A549 (cell line): Measurements from ENCODE around the gene TMPRSS9. TPM values are rescaled to one million over a fixed set of nuclear protein-coding genes. Genes with fewer than 3 reads are reported as not detected.

ENCODE experiments used
- ATAC-seq, 2 experiments: fragments of 200-7000 bp in 1 of 2; fragments of >200 bp in 1 of 2; cut with Nextera tagmentation in 1 of 2; cut with Tn5 transposase in 1 of 2; 3 replicates each; pipeline versions ENCODE4 v1.8.0 to v1.9.1; 2018 to 2020; ENCODE audit warnings: mild to moderate bottlenecking in 1 of 2, moderate library complexity in 1 of 2
- CTCF ChIA-PET: fragments of 300-600 bp; sonication (Branson Sonifier 250); formaldehyde crosslinking; extraction: SDS; loops from one replicate; lab custom pipeline; 2021; ENCODE audit warnings: antibody characterized with exemption, inconsistent platforms; lab: Yijun Ruan, JAX
- POLR2A ChIA-PET: fragments of 350-600 bp; formaldehyde crosslinking; extraction: SDS; loops from one replicate; lab custom pipeline; 2021; ENCODE audit warnings: antibody characterized with exemption, inconsistent platforms; lab: Yijun Ruan, JAX
- DNase-seq, 2 experiments: peaks; one replicate each; pipeline versions ENCODE4 v3.0.0 to v3.0.0-alpha.2; 2011 to 2016; ENCODE audit warnings: low read depth in 1 of 2, low spot score in 1 of 2
- FAIRE-seq: peaks from 2 replicates; lab custom pipeline; 2011; peaks lifted over from hg19 to GRCh38; lab: Jason Lieb, UNC
- H3K27ac ChIP-seq, 2 experiments: fragments of >200 bp; sonication (Bioruptor Twin); formaldehyde crosslinking; 3 replicates each; pipeline ENCODE4 v1.5.1; 2016 to 2017
- H3K4me1 ChIP-seq: fragments of >200 bp; sonication (Bioruptor Twin); formaldehyde crosslinking; 3 replicates; pipeline ENCODE4 v1.6.1; 2016
- H3K4me2 ChIP-seq: fragments of >200 bp; sonication (Bioruptor Twin); formaldehyde crosslinking; 3 replicates; pipeline ENCODE4 v1.6.1; 2016
- H3K4me3 ChIP-seq: fragments of >200 bp; sonication (Bioruptor Twin); formaldehyde crosslinking; 3 replicates; pipeline ENCODE4 v1.5.1; 2016
- H3K9me3 ChIP-seq: fragments of >200 bp; sonication (Bioruptor Twin); formaldehyde crosslinking; 3 replicates; pipeline ENCODE4 v1.6.1; 2016
- BCL3 ChIP-seq: fragments of >200 bp; sonication (Bioruptor Twin); formaldehyde crosslinking; IDR thresholded peaks from 3 replicates; pipeline ENCODE4 v1.6.1; 2016
- BHLHE40 ChIP-seq: IDR thresholded peaks from 2 replicates; pipeline ENCODE4 v1.6.1; 2012; ENCODE audit warnings: low read depth, low read length, inconsistent platforms
- CEBPB ChIP-seq, 2 experiments: fragments of >200 bp in 1 of 2; sonication (Bioruptor Twin) in 1 of 2; formaldehyde crosslinking in 1 of 2; IDR thresholded peaks; 2 replicates each; pipeline ENCODE4 v1.6.1; 2012 to 2016
- CHD2 ChIP-seq: fragments of 150-350 bp; IDR thresholded peaks from 2 replicates; pipeline ENCODE4 v1.6.1; 2014; ENCODE audit warnings: low read length; ENCODE audit not compliant: partially characterized antibody
- CHD4 ChIP-seq: fragments of 200-600 bp; sonication (generic); IDR thresholded peaks from 2 replicates; pipeline ENCODE4 v1.6.1; 2016; ENCODE audit warnings: antibody characterized with exemption, mild to moderate bottlenecking, borderline replicate concordance
- E2F6 ChIP-seq: IDR thresholded peaks from 2 replicates; pipeline ENCODE4 v1.6.1; 2012; ENCODE audit warnings: low read depth, borderline replicate concordance
- EHF ChIP-seq: fragments of 250-450 bp; sonication (Bioruptor Pico); IDR thresholded peaks from 2 replicates; pipeline ENCODE4 v1.5.0; 2020; ENCODE audit warnings: mild to moderate bottlenecking
- EHMT2 ChIP-seq: fragments of 200-600 bp; sonication (generic); IDR thresholded peaks from 2 replicates; pipeline ENCODE4 v1.6.1; 2016; ENCODE audit warnings: antibody characterized with exemption, low read depth, mild to moderate bottlenecking, moderate library complexity
- ESRRA ChIP-seq: fragments of 150-350 bp; IDR thresholded peaks from 2 replicates; pipeline ENCODE4 v1.6.1; 2014; ENCODE audit warnings: mild to moderate bottlenecking, low read length, borderline replicate concordance
- GATA3 ChIP-seq: IDR thresholded peaks from 2 replicates; pipeline ENCODE4 v1.6.1; 2012; ENCODE audit warnings: borderline replicate concordance
- HMGXB4 ChIP-seq: fragments of 250-450 bp; sonication (Bioruptor Pico); IDR thresholded peaks from 2 replicates; pipeline ENCODE4 v1.5.0; 2021; ENCODE audit warnings: mild to moderate bottlenecking, moderate library complexity, borderline replicate concordance
- JUN ChIP-seq, 2 experiments: fragments of >200 bp; sonication (Bioruptor Twin); formaldehyde crosslinking; IDR thresholded peaks; 2 replicates in 1 of 2; 3 replicates in 1 of 2; pipeline ENCODE4 v1.6.1; 2016 to 2017
- MAZ ChIP-seq: fragments of 150-350 bp; IDR thresholded peaks from 2 replicates; pipeline ENCODE4 v1.6.1; 2014; ENCODE audit warnings: antibody characterized with exemption, low read depth, low read length, borderline replicate concordance
- NPAS2 ChIP-seq: fragments of 250-450 bp; sonication (Bioruptor Pico); IDR thresholded peaks from 2 replicates; pipeline ENCODE4 v1.8.0; 2022; ENCODE audit warnings: mild to moderate bottlenecking, moderate library complexity, borderline replicate concordance
- NR3C1 ChIP-seq: fragments of >200 bp; sonication (Bioruptor Twin); formaldehyde crosslinking; IDR thresholded peaks from 3 replicates; pipeline ENCODE4 v1.6.1; 2017
- REST ChIP-seq: fragments of 200-600 bp; sonication (generic); IDR thresholded peaks from 2 replicates; pipeline ENCODE4 v1.6.1; 2016; ENCODE audit warnings: antibody characterized with exemption, mild to moderate bottlenecking, moderate library complexity
- SMC3 ChIP-seq: fragments of >200 bp; sonication (Bioruptor Twin); formaldehyde crosslinking; IDR thresholded peaks from 3 replicates; pipeline ENCODE4 v1.6.1; 2018; ENCODE audit warnings: inconsistent platforms
- ZC3H11A ChIP-seq: fragments of 450-650 bp; IDR thresholded peaks from 2 replicates; pipeline ENCODE4 v1.6.1; 2014; ENCODE audit warnings: antibody characterized with exemption, mild to moderate bottlenecking
- ZFP36 ChIP-seq: fragments of 450-650 bp; IDR thresholded peaks from 2 replicates; pipeline ENCODE4 v1.6.1; 2014; ENCODE audit warnings: borderline replicate concordance; ENCODE audit not compliant: partially characterized antibody
- ZNF302 ChIP-seq: fragments of 250-450 bp; sonication (Bioruptor Pico); IDR thresholded peaks from 2 replicates; pipeline ENCODE4 v1.9.0; 2021; ENCODE audit warnings: inconsistent platforms, mild to moderate bottlenecking, moderate library complexity
- ZSCAN20 ChIP-seq: fragments of 250-450 bp; sonication (Bioruptor Pico); IDR thresholded peaks from 2 replicates; pipeline ENCODE4 v1.8.0; 2022; ENCODE audit warnings: mild to moderate bottlenecking, moderate library complexity
- WGBS: methylation state at CpG from one replicate; pipeline ENCODE4 v1.1.6; 2017; ENCODE audit errors: missing lambda C conversion rate; 5-methylcytosine and 5-hydroxymethylcytosine counted together
- polyA plus RNA-seq, 4 experiments: library from polyadenylated mRNA; depleted of rRNA in 3 of 4; stranded (reverse); fragments of >200 nt; fragmentation: RNase III in 1 of 4; extraction: RNeasy Plus Mini Kit Qiagen cat#74134 plus additional on column Dnase treatment in 1 of 4; gene quantifications; 2 replicates in 3 of 4; 3 replicates in 1 of 4; pipeline ENCODE4 v1.2.3, GENCODE V29; 2011 to 2017
- TF ChIP-seq, protein P1 (sequence below): fragments of 250-450 bp; sonication (Bioruptor Pico); IDR thresholded peaks from 2 replicates; pipeline ENCODE4 v1.5.0; 2020; ENCODE audit warnings: low read depth, mild to moderate bottlenecking, moderate library complexity
- TF ChIP-seq, protein P2 (sequence below): fragments of 450-650 bp; IDR thresholded peaks from 2 replicates; pipeline ENCODE4 v1.6.1; 2014; ENCODE audit warnings: antibody characterized with exemption
- TF ChIP-seq, protein P3 (sequence below): fragments of 150-350 bp; IDR thresholded peaks from 2 replicates; pipeline ENCODE4 v1.6.1; 2014; ENCODE audit warnings: low read depth, mild to moderate bottlenecking, low read length

Gene TMPRSS9
- polyA plus RNA-seq, 2 of the 4 experiments (the other 2 are of a cell fraction): 0.01 TPM; not detected in 1

DNA sequence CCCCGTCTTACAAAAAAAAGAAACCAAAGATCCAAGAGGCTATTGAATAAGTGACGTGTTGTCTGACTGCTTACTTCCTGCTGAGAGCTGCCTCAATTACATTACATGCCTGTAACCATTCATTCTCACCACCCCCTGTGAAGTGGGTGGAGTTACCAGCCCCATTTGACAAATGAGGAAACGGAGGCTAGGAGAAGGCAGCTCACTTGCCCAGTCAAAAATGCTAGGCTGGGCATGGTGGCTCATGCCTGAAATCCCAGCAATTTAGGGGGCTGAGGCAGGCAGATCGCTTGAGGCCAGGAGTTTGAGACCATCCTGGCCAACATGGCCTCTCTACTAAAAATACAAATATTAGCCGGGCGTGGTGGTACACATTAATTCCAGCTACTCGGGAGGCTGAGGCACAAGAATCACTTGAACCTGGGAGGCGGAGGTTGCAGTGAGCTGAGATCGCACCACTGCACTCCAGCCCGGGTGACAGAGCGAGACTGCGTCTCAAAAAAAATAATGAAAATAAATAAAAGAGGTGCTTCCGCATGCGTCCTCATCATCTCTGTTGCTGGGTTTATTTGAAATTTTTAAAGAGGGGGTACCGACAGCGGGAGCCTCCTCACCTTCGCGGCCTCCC is 32.2 kb upstream of the TMPRSS9 start:
- POLR2A ChIA-PET: no interaction called here
- DNase-seq (no peak), FAIRE-seq (no peak), ATAC-seq (peak in 1 of 2 experiments; percentile 36; a peak in 3 of 6 replicates)
- CTCF ChIA-PET: interaction anchor here (0.7 kb wide), 1 partner anchor 308 kb away, joined by 3 read pairs; no protein-coding TSS in a partner anchor
- no peak for TF ChIP-seq CHD2
- TF ChIP-seq ZSCAN20 (CRISPR knock-in tag): no peak
- no peak for TF ChIP-seq MAZ
- no peak for TF ChIP-seq EHMT2
- no peak for TF ChIP-seq ZNF302 (CRISPR knock-in tag)
- no peak for TF ChIP-seq REST
- TF ChIP-seq ZC3H11A: no peak
- no peak for TF ChIP-seq ESRRA
- TF ChIP-seq, protein P1, sequence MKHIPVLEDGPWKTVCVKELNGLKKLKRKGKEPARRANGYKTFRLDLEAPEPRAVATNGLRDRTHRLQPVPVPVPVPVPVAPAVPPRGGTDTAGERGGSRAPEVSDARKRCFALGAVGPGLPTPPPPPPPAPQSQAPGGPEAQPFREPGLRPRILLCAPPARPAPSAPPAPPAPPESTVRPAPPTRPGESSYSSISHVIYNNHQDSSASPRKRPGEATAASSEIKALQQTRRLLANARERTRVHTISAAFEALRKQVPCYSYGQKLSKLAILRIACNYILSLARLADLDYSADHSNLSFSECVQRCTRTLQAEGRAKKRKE (CRISPR knock-in tag): no peak
- TF ChIP-seq CEBPB (IDR thresholded peaks at IDR 0.05): no peak
- no peak for TF ChIP-seq EHF (CRISPR knock-in tag)
- TF ChIP-seq, protein P2, sequence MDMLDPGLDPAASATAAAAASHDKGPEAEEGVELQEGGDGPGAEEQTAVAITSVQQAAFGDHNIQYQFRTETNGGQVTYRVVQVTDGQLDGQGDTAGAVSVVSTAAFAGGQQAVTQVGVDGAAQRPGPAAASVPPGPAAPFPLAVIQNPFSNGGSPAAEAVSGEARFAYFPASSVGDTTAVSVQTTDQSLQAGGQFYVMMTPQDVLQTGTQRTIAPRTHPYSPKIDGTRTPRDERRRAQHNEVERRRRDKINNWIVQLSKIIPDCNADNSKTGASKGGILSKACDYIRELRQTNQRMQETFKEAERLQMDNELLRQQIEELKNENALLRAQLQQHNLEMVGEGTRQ: no peak
- TF ChIP-seq, protein P3, sequence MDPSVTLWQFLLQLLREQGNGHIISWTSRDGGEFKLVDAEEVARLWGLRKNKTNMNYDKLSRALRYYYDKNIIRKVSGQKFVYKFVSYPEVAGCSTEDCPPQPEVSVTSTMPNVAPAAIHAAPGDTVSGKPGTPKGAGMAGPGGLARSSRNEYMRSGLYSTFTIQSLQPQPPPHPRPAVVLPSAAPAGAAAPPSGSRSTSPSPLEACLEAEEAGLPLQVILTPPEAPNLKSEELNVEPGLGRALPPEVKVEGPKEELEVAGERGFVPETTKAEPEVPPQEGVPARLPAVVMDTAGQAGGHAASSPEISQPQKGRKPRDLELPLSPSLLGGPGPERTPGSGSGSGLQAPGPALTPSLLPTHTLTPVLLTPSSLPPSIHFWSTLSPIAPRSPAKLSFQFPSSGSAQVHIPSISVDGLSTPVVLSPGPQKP: no peak
- H3K4me1 ChIP-seq: peaks cover 28% of the 10 kb centered on the region
- WGBS: 4% methylated on average over 18 of the region's 18 CpGs
- H3K4me3 ChIP-seq: peak overlapping the region; percentile 100
- peak overlapping the region; percentile 98 for H3K4me2 ChIP-seq
- no peaks in the 10 kb centered on the region for H3K9me3 ChIP-seq
- peak overlapping the region; percentile 98 to 99 for H3K27ac ChIP-seq

- ATAC-seq (peak; percentile 80 to 89), FAIRE-seq (no peak), DNase-seq (peak; percentile 84 to 87)
- 2% methylated on average over 10 of the region's 89 CpGs for WGBS
- peak within 1 kb of the TSS; percentile 98 to 99 for H3K27ac ChIP-seq
- H3K4me1 ChIP-seq: peaks cover 28% of the 10 kb centered on the region
- no peaks in the 10 kb centered on the region for H3K9me3 ChIP-seq
- peak within 1 kb of the TSS; percentile 100 for H3K4me2 ChIP-seq
- peak within 1 kb of the TSS; percentile 100 for H3K4me3 ChIP-seq
- POLR2A ChIA-PET: no interaction called here
- CTCF ChIA-PET: interaction anchor here (0.7 kb wide), 1 partner anchor 308 kb away, joined by 3 read pairs; no protein-coding TSS in a partner anchor
- no peak for TF ChIP-seq GATA3
- TF ChIP-seq NR3C1: no peak
- no peak for TF ChIP-seq BHLHE40
- no peak for TF ChIP-seq CHD4
- TF ChIP-seq BCL3: 0 out of 3 replicates have a peak, but pooled peaks have one; percentile 39
- no peak for TF ChIP-seq CEBPB (IDR thresholded peaks at IDR 0.05)
- TF ChIP-seq NPAS2: no peak
- TF ChIP-seq E2F6: no peak
- TF ChIP-seq JUN (IDR thresholded peaks at IDR 0.05): peak in 1 of 2 experiments; percentile 61; a peak in 2 of 5 replicates
- TF ChIP-seq MAZ: no peak
- no peak for TF ChIP-seq ZFP36
- TF ChIP-seq SMC3: no peak
- no peak for TF ChIP-seq HMGXB4
Observed at GRCh38 chr19:2328401-2329148, 31.5 kb upstream of the TMPRSS9 start, which contains the start of the genes LSM7 and SPPL2B. Gene LSM7 (minus strand): TSS chr19:2328586. CDS start chr19:2328566, 20 bp downstream. Gene SPPL2B (plus strand): TSS chr19:2328684. CDS start chr19:2328710, 26 bp downstream.
